OCI-LY3 (cell line): ENCODE results near the gene SFMBT1.

ENCODE experiments used
- H2AFZ ChIP-seq: fragments of 200-600, 300-600 bp; shearing (Covaris generic); 2 replicates; pipeline ENCODE4 v1.6.0; 2014; ENCODE audit warnings: antibody characterized with exemption, low read depth, low read length
- H3K27ac ChIP-seq: fragments of 200-600, 300-600 bp; sonication (generic); 2 replicates; pipeline ENCODE4 v1.5.1; 2014; ENCODE audit warnings: mild to moderate bottlenecking, low read length, moderate library complexity, mixed read lengths
- H3K27me3 ChIP-seq: fragments of 200-600, 300-600 bp; sonication (generic); 2 replicates; pipeline ENCODE4 v1.6.1; 2014; ENCODE audit warnings: low read depth, low read length, mixed read lengths
- H3K36me3 ChIP-seq: fragments of 200-600, 300-600 bp; sonication (generic); replicated peaks from 2 replicates; pipeline ENCODE3; 2014; ENCODE audit warnings: low read depth, low read length, mixed read lengths
- H3K4me1 ChIP-seq: fragments of 300-600, 200-600 bp; sonication (generic); 2 replicates; pipeline ENCODE4 v1.6.1; 2014; ENCODE audit warnings: low read length, mixed read lengths
- H3K4me2 ChIP-seq: fragments of 200-600, 300-600 bp; sonication (generic); 2 replicates; pipeline ENCODE4 v1.6.1; 2014; ENCODE audit warnings: low read length, mixed read lengths
- H3K4me3 ChIP-seq: fragments of 300-600, 200-600 bp; sonication (generic); 2 replicates; pipeline ENCODE4 v1.5.1; 2014; ENCODE audit warnings: antibody characterized with exemption, mild to moderate bottlenecking, low read length, moderate library complexity
- H3K79me2 ChIP-seq: fragments of 300-600, 200-600 bp; shearing (Covaris generic); 2 replicates; pipeline ENCODE4 v1.6.1; 2014; ENCODE audit warnings: mild to moderate bottlenecking, low read length, mixed read lengths
- H3K9ac ChIP-seq: fragments of 300-600, 200-600 bp; shearing (Covaris generic); 2 replicates; pipeline ENCODE4 v1.6.0; 2014; ENCODE audit warnings: mild to moderate bottlenecking, low read length, moderate library complexity
- H3K9me3 ChIP-seq: fragments of 200-600, 300-600 bp; shearing (Covaris generic); 2 replicates; pipeline ENCODE4 v1.6.1; 2014; ENCODE audit warnings: low read length, mixed read lengths; ENCODE audit not compliant: insufficient read depth
- H4K20me1 ChIP-seq: fragments of 200-600, 300-600 bp; sonication (generic); 2 replicates; pipeline ENCODE4 v1.6.1; 2016; ENCODE audit warnings: low read length, mixed read lengths; ENCODE audit not compliant: insufficient read depth
- EZH2phosphoT487 ChIP-seq: fragments of 200-600 bp; shearing (Covaris generic); IDR thresholded peaks from 2 replicates; pipeline ENCODE4 v1.6.1; 2018; ENCODE audit warnings: antibody characterized with exemption, mixed run types, low read depth
- TF ChIP-seq, protein P1 (sequence below): fragments of 200-600, 300-600 bp; sonication (generic); IDR thresholded peaks from 2 replicates; pipeline ENCODE4 v1.5.1; 2014; ENCODE audit warnings: antibody characterized with exemption, low read length, low read depth

The SFMBT1 gene

DNA sequence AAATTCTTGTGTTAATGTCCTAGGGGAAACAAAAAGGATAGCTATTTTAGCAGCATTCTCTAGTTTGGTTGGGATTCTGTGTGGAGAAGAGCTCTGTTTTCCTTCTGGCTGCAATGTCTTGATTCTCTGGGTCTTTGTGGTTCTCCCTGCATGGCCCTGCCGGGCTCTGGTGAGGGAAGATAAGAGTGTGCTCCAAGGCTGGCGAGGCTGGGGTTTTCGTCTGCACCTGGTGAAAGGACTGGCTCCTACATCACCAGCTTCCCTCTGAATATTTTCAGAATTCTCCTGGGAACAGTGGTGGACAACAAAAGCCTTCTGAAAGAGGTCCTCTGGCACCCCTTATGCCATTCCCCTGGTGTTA, 38.1 kb upstream of the SFMBT1 start:
- H3K4me1 ChIP-seq = no peaks in the 10 kb centered on the region
- no peak overlapping the region for H2AFZ ChIP-seq
- H3K27me3 ChIP-seq = no peaks in the 10 kb centered on the region
- no peak overlapping the region for H3K4me3 ChIP-seq
- H3K9me3 ChIP-seq = no peaks in the 10 kb centered on the region
- no peak overlapping the region for H3K4me2 ChIP-seq
- TF ChIP-seq, protein P1, sequence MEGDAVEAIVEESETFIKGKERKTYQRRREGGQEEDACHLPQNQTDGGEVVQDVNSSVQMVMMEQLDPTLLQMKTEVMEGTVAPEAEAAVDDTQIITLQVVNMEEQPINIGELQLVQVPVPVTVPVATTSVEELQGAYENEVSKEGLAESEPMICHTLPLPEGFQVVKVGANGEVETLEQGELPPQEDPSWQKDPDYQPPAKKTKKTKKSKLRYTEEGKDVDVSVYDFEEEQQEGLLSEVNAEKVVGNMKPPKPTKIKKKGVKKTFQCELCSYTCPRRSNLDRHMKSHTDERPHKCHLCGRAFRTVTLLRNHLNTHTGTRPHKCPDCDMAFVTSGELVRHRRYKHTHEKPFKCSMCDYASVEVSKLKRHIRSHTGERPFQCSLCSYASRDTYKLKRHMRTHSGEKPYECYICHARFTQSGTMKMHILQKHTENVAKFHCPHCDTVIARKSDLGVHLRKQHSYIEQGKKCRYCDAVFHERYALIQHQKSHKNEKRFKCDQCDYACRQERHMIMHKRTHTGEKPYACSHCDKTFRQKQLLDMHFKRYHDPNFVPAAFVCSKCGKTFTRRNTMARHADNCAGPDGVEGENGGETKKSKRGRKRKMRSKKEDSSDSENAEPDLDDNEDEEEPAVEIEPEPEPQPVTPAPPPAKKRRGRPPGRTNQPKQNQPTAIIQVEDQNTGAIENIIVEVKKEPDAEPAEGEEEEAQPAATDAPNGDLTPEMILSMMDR = no peak
- TF ChIP-seq EZH2phosphoT487 = no peak
- H3K27ac ChIP-seq = no peak overlapping the region
- H3K79me2 ChIP-seq = no peaks in the 10 kb centered on the region
- no peaks in the 10 kb centered on the region for H4K20me1 ChIP-seq
- no peak overlapping the region for H3K9ac ChIP-seq
- H3K36me3 ChIP-seq = peaks cover 8% of the 10 kb centered on the region

DNA sequence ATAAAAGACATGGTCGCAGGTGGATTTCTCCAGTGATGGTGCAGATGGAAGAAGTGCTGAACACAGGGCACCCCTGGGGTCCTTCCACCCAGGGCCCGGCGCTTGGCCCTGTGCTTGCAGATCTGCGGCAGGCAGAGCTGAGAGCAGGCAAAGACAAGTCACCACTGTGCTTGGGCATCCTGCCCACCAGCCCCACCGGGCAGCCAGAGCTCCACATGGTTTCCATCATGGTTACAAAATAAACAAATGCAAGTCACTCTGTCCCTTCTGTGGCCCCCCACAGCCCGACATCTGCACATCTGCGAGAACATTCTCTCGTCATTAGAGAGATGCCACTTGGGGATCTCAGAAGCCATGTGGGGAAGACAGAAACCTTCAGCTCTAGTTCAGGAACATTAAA, 37.6 kb upstream of the SFMBT1 start:
- TF ChIP-seq, protein P1 = no peak
- no peak for TF ChIP-seq EZH2phosphoT487
- H3K4me3 ChIP-seq = no peak overlapping the region
- no peak overlapping the region for H2AFZ ChIP-seq
- H3K4me1 ChIP-seq = no peaks in the 10 kb centered on the region
- no peak overlapping the region for H3K9ac ChIP-seq
- no peak overlapping the region for H3K4me2 ChIP-seq
- H3K36me3 ChIP-seq = peaks cover 8% of the 10 kb centered on the region
- no peaks in the 10 kb centered on the region for H3K27me3 ChIP-seq
- no peaks in the 10 kb centered on the region for H3K79me2 ChIP-seq
- H4K20me1 ChIP-seq = no peaks in the 10 kb centered on the region
- no peaks in the 10 kb centered on the region for H3K9me3 ChIP-seq
- no peak overlapping the region for H3K27ac ChIP-seq

DNA sequence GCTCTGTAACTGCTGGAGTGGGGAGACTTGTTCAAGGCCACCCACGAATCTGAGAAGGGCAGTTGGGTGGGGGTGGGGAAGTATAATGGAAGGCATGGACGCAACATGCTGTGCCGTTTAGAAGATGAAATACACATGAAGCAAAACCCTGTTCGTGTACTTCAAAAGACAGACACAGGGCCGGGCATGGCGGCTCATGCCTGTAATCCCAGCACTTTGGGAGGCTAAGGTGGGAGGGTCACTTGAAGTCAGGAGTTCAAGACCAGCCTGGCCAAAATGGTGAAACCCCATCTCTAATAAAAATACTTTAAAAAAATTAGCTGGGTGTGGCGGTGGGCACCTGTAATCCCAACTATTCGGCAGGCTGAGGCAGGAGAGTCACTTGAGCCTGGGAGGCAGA, 36.9 kb upstream of the SFMBT1 start:
- TF ChIP-seq, protein P1 = no peak
- no peak for TF ChIP-seq EZH2phosphoT487

DNA sequence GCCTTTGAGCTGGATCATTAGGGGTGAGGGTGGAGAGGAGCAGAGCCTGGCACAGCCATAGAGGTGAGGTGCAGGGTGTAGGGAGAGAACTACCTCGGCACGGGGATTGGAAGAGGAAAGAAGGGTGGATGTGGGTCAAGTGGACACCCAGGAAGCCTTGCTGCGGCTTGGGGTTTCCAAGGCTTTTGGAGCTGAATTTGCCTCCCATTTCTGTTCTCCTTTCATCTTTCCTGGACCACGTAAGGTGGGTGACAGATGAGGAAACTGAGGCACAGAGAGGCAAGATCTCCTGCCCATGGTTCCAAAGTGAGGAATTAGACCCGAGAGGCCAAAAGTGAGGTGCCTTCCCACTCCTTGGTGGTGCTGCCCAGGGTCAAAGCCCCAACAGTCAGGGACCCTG, 35.4 kb upstream of the SFMBT1 start:
- Histone ChIP-seq H3K9ac (no peak overlapping the region), H4K20me1 (no peaks in the 10 kb centered on the region), H3K4me2 (no peak overlapping the region), H3K4me1 (no peaks in the 10 kb centered on the region), H2AFZ (no peak overlapping the region), H3K4me3 (no peak overlapping the region), H3K9me3 (no peaks in the 10 kb centered on the region), H3K36me3 (peaks cover 4% of the 10 kb centered on the region), H3K27me3 (no peaks in the 10 kb centered on the region), H3K27ac (no peak overlapping the region), H3K79me2 (no peaks in the 10 kb centered on the region)
- TF ChIP-seq EZH2phosphoT487 = no peak

More for the DNA sequence above, 36.9 kb upstream of the SFMBT1 start:
- H2AFZ ChIP-seq = no peak overlapping the region
- H3K9me3 ChIP-seq = no peaks in the 10 kb centered on the region
- no peaks in the 10 kb centered on the region for H3K4me1 ChIP-seq
- H3K4me3 ChIP-seq = no peak overlapping the region
- no peak overlapping the region for H3K27ac ChIP-seq
- no peaks in the 10 kb centered on the region for H3K27me3 ChIP-seq
- peaks cover 4% of the 10 kb centered on the region for H3K36me3 ChIP-seq
- no peaks in the 10 kb centered on the region for H4K20me1 ChIP-seq
- H3K9ac ChIP-seq = no peak overlapping the region
- no peak overlapping the region for H3K4me2 ChIP-seq
- H3K79me2 ChIP-seq = no peaks in the 10 kb centered on the region
